Stimulated activated CD4-positive, alpha-beta T cell treated with anti-CD3 and anti-CD28 coated beads, Interleukin-1b, Interleukin-23, amount 100 ng/mL, for 48 hours (primary cell): ENCODE results near the gene IMP3.

Experiments
- DNase-seq: peaks from one replicate; pipeline ENCODE4 v3.0.0-alpha.2; 2020

IMP3 gene

DNA sequence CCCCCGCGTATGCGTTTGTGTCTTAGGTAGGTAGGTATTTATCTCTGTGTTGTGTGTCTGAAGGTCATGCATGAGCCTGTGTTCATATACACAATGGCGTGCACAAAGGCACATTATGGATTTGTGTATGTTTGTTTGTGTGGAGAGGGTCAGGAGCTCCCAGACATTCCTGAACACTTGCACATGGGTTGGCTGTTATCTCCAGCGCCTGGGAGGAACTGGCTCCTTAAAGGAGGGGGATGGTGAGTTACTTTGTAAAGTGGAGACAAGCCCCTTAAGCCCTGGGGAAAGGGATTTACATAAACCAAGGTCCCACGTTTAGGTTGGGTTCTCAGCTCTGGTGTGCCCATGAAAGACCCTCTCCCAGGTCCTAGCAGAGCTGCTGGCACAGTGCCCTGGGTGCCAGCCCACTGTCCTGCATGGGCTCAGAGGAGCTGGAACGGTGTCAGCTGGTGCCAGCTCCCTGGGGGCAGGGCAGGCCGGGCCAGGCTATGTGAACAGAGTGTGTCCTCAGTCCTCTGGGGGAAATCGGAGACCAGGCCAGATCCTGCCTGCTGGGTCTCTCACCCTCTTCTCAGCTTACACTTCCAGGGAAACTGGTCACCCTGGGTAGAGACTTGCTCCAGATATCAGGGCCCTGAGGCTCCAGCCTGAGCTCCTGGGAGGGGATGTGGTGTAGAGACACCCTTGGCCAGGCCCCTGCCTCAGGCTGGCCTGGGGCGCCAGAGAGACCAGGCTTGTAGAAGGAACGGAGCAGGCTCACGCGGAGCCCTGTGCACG, 32.8 kb upstream of the IMP3 start:
- no peak for DNase-seq

DNA sequence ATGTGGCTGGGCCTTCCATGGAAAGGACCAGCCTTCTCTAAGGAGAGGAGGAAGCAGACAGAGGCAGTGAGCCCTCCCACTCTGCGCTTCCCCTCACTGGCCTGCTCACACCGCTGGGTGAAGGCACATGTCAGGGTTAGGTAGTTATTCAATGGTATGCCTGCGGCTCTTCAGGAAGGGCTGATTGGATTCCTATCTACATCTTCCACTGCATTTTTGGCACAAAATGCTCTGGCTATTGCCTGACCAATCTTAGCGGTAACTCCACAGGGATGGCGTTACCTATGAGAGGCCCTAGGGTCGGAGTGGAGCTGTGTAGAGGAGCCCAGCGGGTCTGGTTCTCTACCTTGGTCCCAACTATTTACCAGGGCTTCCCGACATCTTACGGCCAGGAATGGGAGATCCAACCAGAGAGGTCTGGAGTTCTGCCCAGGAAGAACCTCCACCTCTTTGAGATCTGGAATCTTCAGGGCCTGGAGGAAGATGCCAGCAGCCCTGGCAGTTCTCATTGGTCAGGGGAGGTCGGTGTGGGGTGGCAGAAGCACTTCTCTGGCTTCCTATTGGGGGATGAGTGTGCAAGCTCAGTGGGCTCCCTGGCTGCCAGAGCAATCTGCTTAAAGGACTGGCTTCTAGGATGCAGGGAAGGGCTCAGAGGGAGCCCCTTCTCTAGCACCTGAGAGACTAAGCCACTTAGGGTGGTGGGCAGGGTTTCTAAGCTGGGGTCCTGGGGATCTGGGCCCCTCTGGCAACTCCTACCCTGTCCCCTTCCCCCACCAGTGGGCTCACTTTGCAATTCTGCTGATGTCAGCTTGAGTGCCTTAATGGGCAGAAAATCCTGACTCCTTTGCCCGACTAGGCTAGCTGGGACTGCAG, 31.9 kb upstream of the IMP3 start:
- no peak for DNase-seq

DNA sequence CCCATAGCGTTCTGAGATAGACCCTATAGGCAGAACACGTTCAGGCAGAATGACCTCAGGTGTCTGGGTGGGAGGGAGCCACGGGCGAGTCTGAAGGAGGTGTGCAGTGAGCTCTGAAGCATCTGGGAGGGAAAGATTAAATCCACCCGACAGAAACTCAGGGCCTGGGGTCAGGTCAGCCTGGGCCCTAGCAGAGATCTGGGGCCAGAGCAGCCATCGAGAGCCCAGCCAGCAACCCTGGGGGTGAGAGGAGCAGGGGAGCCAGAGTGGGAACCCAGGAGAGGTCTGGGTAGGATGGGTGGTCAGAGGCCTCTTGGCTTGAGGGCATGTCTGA, 29.8 kb upstream of the IMP3 start:
- DNase-seq = no peak

DNA sequence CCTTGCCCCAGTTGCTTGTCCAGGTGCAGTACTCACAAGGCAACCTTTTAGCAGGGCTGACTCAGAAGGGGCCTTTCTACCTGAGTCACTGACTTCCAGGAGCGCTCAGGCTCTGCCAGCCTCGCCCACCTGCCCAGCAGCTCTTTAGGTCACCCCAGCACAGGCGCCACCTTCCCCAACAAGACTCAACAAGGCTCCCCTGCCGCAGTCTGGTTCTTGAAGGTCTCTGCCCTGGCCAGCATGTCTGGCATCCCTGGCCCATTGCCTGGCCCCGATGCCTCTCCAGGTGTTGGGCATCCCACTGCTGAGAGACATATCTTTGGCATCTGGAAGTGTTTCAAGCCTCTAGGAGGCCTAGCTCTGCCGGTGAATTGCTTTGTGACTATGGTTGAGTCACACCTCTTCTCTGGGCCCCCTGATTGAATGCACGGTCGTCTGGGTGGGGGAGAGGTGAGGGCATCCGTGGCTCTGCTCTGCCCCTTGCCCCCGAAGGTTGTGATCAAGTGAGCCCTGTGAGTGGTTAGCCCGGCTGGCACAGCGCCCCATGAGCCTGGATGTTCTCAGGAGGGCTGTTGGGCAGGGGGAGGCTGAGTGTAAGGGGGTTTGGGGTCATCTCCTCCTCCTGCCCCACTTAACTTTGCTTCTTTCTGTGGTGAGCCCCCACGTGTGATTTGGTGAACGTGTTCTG, 29.3 kb upstream of the IMP3 start:
- peak; percentile 20 for DNase-seq

DNA sequence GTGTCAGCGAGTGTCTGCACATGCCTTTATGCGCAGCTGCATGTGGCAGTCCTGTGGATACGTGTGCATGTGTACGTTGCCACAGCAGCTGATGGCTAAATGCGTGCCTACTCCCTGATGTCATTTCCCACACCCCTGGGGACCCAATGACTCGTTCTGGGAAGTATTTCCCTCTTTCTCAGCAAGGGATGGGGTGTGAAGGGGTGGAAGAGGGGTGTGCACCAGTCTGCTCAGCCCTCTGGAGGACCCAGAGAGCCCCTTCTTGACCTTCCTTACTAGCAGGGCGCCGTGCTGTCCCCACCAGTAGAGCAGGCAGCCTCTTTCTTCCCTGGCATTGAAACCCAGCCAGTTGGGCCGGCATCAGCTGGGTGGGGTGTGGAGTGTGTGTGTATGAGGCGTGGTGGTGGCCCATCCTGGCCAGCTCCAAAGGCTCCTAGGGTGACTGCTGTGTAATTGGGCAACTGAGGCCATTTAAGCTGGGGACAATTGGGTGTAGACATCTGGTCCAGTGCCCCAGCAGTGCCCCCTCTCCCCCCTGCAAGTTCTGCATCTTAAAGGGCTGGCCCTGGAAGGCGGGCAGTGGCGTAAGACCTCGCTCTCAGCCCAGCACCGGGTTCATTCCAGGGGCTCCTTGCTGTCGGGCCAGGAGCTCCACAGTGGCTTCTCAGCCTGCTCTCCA, 26.9 kb upstream of the IMP3 start:
- DNase-seq = no peak

DNA sequence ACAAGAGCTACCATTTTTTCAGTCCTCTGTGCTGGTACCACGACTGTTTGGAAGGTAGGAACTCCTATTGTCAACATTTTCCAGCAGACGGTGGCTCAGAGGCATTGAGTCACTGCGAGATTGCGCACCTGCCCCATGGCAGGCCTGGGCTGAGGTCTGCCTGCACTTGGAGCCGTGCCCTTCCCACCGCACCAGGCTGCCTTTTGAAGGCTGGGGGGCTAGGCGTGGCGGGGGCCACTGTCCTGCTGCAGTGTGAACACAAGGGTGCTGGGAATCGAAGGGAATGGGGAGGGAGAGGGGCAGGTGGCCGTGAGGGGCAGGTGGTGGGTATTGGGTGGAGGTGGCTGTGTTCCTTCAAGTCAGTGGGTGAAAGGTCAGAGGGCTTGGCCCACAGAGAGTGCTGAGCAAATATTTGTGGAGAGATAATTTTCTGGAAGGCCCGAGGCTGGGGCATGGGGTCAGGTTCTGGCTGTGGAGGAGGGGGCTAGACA, 24.0 kb upstream of the IMP3 start:
- no peak for DNase-seq

DNA sequence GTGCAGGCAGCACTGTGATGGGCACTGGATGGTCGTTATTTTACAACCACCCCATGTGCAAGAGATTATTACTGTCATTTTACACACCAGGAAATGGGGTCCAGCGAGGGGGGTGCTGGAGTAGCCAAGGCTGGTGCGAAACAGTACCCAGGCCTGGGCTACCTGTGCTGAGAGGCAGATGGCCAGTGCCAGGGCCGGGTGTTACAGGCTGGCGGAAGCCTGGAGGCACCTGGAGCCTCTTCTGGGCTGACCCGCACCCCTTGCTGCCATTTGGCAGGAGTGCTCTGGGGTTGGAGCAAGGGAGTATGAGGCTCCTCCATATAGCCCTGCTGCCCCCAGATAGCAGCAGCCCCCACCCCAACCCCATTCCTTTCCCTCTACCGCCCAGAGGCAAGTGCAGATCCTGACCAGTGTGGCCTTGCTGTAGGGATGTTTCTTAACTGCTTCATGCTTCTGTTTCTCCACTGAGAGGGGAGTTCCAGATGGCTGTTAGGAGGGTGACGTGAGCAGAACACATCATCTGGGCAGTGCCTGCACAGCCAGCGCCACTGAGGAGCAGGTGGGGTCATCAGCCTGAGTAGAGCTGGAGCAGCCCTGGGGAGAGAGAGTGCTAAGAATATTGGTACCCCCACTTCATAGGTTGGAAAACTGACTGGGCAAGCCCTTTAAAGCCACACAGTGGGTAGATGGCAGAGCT, 22.9 kb upstream of the IMP3 start:
- no peak for DNase-seq

DNA sequence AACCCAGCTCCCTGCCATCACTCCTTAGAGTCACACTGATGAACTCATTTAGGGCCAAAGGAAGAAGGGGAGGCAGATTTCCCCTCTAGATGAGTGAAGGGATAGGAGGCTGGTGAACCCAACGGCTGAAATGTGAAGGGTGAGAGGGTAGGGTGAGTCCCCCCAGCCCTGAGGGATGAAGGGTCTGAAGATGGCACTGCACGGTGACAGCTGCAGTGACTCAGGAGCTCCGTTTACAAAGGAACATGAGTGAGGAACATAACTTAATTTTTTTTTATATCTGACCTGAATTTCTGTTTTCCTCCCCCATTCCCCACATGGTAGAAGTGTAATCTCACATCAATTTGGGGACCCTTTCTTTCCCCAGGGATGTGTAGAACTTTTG, 21.7 kb upstream of the IMP3 start:
- DNase-seq = no peak

DNA sequence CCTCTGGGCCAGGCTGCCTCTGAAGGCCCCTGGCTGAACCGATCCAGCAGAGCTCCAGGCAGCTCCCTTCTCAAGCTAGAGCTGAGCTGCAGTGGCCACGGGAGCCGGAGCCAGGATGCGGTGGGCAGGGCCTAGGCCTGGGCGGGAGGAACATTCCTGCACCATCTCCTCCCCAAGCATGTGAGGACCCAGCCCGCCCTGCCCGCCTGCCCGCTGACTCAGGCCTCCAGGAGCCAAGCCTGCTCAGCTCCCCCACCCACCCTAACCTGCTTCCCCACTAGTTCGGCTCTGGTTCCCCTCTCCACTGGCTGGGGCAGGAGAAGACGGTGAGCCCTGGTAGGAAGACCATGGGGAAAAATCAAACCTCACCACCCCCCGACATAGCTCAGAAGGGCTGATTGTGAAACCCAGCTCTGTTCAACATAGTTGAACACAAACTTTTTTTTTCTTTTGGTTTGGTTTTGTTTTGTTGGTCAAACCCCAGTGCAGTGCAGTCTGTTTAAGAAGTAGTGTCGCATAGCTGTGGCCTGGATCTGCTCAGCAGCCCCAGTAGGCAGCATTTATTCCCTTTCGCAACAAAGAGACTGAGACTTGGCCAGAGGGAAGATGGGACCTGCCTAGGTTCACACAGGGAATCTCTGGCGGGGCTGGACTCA, 21.2 kb upstream of the IMP3 start:
- DNase-seq = no peak

DNA sequence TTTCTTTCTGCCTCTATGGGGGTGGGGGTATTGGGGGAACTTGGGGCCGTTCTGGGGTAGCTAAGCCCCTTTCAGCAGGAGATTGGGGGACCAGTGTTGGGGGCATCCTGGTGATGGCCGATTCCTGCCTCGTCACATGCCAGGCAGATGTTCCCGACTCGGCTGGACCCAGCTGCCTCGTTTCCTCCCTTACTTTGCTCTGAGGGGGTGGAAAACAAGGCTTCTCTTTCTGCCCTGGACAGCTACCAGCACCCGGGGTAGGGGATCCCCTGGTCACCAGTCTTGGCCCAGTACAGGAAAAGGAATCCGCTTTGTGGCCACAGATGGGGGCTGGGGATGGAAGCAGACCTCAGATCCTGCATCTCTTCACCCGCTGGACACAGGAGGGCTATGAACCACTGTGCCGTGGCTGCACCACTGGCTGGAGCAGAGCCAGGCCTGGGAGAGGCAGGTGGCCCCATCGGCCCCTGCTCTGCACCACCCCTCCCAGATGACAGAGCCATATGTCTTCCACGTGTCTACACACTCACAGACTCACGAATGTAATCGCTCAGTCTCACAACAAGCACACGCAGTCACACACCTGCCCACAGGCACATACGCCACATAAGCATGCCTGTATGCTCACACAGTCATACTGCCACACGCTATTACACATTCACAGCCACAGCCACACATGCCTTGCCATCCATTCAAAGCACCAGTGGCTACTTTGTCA, 20.1 kb upstream of the IMP3 start:
- DNase-seq = no peak

DNA sequence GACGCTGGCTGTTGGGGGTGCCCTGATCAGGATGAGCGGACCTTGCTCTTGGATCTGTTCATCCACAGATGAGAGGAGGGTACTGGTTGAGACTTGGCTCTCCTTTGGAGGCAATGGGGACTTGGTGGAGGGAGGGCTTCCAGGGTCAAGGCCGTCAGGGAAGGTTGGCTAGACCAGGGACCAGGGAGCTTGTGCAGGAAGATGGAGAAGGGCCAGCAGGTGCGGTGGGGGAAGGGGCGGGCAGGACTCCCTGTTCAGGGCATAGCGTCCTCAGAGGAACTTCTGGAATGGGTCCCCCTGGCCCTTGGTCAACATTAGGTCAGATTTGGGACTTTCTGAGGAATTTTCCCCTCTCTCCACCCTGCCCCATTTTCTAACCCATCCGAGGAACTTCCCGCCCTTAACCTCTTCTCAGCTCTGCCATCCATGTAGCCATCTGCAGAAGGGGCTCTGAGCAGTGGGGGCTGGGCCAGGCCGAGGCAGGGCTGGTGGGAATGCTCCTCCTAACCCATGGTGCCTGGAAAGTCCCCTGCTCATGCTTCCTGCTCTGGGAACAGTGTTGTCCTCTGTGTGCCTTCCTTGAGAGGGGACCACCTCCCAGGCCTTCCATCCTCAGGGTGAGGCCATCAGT, 19.2 kb upstream of the IMP3 start:
- no peak for DNase-seq

DNA sequence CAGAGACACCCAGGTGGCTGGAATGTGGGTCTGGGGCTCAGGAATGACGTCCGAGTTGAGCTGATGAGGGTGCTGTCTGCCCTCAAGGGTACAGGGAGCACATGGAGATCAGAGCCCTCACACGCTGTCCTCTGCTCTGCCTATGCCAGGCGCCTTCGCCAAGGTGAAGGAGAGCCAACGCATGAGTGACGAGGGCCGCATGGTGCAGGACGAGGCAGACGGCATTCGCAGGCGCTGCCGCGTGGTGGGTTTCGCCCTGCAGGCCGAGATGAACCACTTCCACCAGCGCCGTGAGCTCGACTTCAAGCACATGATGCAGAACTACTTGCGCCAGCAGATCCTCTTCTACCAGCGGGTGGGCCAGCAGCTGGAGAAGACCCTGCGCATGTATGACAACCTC, 16.8 kb upstream of the IMP3 start:
- no peak for DNase-seq

DNA sequence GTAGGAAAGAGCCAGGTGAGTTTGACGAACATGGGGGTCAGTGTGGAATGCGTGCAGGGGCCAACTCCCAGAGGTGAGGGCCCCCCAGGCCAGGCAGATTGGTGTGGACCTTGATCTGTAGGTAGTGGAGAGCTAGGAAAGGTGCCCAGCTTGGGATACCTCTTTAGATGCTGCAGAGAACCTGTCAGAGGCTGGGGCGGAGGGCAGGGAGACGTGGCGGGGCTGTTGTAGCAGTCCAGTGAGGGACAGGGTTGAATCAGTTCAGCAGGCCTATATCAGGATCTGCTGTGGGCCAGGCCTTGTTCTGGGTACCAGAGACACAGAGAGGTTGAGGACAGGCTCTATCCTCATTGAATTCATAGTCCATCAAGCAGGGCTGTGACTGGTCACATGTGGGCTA, 16.3 kb upstream of the IMP3 start:
- DNase-seq = no peak

DNA sequence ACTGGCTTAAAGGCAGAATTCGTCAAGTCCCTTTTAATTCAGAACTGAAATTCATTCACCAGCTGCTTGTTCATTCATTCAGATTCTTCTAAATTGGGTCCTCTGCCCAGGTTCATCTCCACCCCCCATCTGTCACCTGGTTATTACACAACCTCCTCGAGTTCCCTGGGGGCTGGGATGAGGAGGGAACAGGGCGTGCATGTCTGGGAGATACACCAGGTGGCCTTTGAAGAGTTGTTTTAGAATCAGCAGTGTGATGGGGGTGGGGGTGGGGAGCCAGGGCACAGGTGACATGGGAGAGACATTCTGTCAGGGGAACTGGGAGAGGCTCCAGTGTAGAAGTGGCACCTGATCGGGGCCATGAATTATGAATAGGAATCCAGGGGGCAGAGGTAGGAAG, 15.9 kb upstream of the IMP3 start:
- DNase-seq = no peak

DNA sequence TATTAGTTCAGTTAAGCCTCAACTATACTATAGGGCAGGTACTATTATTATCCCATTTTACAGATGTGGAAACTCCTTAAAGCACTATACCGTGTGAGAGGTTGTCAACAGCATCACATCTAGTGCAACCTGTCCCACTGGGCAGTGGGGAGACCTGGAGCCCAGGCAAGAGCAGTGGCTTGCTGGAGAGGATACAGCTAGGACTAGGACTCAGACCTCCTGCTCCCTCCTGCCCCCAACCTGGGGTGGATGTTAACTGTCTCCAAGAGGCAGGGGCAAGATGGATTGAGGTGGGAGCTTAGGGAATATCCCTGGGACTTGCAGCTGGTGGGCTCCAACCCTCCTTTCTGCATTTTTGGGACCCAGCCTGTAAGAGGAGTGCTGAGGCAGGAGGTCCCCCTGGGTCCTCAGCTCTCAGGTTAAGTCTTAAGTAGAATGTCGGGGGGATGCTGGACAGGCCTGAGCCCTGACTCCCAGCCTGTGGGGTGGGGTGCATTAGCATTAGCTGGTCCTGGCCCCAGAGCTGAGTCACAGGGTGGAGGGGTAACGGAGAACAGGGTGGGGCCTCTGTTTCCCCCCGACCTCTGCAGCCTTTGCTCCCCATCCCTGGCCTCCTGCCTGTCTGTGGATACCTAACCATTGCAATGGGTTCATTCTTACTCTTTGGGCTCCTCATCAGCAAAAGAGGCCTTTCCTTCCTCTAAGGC, 14.3 kb upstream of the IMP3 start:
- DNase-seq = no peak

DNA sequence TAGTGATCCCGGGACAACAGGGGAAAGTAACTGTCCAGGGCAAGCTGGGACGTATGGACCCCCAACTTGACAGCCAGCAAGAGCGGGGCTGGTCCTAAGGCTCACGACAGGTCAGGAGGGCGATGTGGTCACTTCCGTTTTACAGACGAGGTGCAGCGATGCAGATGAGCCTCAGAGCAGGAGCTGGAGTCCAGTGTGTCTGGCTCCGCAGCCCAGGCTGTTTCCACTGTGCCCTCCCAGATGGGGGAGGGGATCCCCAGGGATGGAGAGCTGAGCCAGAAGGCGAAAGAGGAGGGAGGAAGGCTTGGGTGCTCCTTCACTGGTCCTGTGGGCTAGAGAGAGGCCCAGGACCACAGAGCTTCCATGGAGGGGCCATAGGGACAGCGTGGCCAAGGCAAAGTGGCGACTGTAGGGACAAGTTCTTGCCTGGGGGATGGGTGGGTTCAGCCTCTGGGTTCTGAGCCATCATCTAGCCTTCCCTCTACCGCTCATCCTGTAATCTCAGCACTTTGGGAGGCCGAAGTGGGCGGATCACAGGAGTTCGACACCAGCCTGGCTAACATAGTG, 13.4 kb upstream of the IMP3 start:
- DNase-seq = no peak

DNA sequence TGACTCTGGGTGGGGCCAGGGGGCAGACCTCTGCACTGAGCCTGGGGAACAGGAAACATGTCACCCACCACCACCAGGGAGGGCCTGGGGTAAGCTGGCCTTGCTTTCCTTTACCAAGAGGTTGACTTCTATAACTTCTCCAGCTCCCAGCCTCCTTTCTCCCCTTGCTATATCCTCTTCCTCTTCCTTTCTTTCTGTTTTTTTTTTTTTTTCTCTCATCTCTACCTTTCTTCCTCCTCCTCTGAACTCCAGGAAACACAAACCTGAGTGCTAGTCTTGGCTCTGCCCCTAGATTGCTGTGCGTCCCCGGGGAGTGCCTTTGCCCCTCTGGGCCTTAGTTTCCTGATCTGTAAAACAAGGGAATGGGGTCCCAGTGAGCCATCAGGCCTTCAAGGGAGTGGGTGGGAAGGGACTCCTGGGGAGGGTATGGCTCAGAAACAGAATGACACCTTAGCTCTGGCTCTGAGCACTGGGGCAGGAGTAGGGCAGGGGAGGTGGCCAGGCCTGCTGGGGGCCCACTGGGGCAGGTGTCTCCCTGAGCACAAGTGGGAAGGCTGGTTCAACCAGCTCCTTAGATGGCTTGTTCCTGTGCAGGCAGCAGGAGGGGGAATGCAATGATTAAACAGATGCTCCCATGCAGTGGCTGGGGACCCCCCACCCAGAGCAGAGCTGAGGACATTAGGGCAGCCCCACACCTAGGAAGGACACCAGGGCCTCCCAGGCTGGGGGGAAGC, 12.0 kb upstream of the IMP3 start:
- DNase-seq = no peak

DNA sequence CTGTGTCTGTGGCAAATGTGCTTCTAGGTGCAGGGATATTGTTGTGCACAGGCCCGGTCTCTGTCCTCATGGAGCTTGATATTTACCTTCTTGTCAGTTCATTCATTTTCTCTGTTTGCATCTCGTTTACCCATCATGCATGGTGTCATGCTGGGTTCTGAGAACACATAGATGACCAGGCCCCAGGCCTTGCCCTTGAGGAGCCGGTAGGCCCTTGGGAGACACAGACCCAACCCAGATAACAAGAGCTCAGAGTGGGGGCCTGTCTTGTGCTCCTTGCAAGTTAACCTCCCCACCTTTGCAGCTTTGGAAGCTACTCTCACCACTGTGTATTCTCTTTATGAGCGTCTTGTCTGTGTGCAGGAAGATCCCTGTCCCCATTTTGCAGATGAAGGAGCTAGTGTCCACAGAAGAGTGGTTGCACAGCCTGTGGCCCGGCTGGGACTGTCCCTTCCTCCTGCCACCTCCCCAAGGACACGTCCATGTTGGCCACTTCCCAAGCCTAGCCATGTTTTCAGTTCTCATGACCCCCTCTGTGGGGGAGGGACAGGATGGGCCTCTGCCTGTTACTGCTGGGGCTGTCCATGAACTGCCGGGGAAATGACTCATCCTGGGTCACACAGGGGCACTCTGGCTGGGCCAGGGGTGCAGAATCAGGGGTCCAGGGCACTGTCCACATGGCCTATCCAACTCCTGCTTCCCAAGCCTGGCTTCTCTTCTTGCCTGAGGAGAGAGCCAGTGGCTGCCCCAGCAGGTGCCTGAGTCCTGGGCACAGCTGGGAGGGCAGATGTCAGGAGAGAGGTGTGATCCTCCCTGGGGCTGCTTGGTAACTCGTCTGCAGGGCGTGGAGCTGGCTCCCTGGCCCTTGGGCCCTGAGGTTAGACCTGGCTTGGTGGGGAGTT, 11.1 kb upstream of the IMP3 start:
- DNase-seq = no peak
